ENCODE results near the gene BATF.

BATF gene

DNA sequence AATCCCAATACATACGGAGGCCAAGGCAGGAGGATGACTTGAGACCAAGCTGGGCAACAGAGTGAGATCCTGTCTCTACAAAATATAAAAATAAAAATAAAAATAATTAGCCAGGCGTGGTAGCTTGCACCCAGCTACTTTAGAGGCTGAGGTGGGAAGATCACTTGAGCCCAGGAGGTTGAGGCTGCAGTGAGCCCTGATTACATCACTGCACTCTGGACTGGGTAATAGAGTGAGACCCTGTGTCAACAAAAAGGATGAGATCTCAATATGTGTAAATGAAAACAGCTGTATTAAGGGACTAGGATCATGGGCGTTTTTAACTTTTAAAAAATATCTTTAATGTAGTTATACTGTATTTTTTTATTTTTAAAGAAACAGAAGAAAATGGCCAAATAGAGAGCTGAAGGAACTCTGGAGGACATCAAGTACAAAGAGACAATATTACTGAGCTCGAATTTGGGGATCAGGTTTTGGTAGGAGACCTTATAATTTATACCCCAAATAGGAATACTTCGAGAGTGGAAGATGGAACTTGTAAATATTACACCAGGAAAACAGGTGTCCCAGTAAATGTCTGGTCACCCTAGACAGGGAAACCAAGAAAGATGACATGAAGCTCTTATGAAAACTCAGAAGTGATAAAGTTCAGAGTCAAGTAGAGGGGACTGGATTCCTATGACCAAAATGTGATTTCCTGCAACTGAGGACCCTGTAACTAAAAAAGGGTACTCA lies 13.1 kb downstream of the BATF start:
- no peak for DNase-seq

DNA sequence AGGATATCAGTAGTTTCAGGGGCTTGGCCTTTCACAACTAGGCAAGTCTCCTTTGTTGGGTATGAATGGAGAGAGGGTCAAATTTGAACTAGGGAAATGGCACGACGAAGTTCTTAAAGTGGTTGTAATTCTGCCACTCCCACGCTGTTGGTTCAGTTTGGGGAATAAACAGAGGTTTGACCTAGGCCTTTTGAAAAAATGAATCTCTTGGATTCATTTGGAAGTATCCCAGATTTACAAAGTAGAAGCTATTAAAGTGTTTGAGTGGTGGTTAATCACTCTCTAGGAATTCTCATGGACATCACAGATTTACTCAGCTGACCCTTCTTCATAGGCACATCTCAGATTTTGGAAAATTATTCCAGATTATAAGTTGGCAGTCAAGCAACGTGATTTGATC lies 14.8 kb downstream of the BATF start:
- DNase-seq = no peak

DNA sequence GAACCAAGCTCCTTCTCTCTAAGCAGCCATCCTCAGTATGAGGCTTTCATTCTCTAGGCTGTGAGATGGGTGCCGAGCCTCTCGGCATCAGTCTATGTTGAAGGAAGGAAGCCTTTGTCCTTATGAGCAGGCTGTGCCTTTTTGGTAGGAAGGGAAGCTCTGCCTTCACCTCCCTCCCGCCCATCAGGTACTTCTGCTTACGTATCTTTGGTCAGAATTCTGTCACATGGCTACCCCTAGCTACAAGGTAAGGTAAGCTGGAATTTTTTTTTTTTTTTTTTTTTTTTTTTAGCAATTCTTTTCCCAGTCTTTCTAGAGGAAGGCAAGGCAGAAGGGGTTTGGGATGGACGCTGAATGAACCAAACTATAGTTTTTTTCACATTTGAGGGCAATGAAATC lies 16.9 kb downstream of the BATF start:
- no peak for DNase-seq

DNA sequence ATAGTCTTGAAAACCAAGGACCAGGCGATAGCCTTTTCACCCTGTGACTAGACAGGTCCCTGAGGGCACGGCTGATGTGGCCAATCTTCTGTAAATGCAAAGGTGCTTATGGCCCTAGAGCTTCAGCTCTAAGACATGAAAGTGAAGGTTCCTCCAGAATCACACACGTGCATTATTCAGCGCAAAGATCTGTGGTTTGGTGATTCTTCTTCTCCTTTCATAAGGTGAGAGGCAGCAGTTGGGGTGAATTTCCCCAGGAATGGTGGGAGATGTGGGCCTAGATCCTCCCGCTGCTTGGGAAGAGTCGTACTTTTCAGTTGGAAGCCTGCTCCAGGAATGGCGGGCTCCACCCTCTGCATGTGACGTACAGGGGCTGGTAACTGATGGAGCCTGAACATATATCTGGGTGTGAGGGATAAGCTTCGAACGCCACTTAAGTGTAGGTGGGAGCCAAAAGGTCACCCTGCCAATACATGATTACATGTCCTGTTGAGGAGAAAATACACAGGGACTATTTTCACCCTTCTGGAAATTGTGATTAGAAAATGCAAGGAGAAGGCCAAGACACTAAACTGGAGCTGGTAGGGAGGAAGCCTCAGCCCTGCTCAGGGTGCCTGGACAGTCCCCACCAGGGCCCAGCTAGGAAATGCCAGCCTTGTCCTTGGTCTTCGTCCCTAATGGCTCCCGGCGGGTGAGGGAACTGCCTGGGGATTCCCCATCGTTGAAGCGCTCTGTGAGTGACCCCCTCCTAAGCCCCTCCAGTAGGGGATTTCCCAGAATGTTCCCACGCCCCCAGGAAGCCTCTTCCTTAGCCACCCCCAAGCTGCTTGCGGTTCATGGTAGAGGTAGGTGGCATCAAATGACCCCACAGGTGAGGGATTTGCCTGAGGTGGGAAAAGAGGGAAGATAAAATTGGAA lies 17.6 kb downstream of the BATF start:
- no peak for DNase-seq

DNA sequence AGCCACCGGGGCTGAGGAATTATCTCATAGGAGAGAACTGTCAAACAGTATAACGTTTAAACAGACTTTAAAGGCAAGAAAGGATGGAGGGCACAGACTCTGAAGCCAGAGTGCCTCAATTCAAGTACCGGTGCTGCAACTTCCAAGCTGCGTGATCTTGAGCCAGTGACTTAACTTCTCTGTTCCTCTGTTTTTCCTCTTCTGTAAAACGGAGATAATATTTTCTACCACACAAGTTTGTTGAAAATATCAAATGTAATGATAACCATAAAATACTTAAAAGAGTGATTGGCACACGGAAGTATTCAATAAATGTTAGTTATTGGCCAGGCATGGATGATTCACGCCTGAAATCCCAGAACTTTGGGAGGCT lies 18.2 kb downstream of the BATF start:
- DNase-seq = no peak

DNA sequence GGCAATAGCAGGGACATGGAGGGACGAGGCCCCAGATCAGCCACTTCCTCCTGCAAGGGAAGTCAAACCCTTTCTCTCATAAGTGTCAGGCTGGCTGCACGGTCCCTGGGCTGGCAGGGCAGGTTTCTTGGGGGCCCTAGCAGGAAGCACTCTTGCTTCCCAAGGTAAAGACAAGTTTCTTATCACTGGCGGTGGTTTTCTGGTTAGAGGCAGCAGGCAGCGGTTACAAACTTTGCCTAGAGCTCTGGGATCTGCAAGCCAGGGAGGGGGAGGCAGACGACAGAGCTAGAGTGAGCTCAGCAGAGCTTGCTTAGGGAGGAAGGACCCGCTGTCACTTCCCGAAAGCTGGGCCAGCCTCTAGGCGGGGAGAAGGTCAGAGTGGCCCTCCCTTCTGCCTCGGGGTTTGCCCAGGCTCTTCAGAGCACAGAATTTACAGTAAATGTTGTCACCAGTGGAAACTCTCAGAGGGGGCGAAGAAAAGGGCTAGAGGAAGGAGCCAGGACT lies 20.4 kb downstream of the BATF start:
- no peak for DNase-seq

DNA sequence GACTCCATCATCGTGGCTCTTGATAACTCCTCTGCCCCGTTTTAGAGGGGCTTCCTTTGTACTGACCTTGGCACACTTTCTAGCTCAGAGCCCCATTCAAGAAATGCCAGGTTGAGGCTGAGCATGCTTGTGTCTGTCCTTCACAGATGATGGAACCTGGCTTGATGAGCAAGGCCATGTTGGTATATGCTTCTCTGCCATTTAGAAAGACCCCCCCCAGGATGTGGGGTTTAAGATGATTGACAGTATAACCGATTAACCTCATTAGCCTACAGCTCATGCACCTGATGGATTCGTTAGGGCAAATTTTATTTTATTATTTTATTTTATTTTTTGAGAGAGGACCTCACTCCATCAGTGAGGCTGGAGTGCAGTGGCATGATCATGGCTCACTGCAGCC lies 21.0 kb downstream of the BATF start:
- DNase-seq = no peak

DNA sequence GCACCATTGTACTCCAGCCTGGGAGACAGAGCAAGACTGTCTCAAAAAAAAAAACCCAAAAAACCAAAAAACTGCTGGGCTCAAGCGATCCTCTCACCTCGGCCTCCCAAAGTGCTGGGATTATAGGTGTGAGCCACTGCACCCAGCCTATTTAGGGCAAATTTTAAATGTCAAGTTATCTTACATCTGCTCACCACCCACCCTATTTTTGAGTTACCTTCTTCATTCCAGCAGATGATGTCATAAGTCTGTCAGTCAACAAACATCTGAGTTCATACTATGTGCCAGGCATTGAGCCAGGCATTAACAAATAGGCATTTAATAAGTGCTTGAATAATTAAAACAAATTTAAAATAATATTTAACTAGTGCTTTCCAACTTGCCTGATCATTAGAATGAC lies 21.5 kb downstream of the BATF start:
- DNase-seq = no peak

DNA sequence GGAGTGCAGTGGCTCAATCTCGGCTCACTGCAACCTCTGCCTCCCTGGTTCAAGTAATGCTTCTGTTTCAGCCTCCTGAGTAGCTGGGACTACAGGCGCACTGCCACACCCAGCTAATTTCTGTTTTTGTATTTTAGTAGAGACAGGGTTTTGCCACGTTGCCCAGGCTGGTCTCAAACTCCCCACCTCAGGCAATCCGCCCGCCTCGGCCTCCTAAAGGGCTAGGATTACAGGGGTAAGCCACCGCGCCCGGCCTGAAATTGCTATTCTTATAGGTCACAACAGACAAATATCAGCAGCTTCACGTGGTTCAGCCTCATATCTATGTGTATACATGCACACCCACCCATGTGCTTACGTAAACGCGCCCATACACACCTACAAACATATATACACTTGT lies 23.6 kb downstream of the BATF start:
- no peak for DNase-seq

DNA sequence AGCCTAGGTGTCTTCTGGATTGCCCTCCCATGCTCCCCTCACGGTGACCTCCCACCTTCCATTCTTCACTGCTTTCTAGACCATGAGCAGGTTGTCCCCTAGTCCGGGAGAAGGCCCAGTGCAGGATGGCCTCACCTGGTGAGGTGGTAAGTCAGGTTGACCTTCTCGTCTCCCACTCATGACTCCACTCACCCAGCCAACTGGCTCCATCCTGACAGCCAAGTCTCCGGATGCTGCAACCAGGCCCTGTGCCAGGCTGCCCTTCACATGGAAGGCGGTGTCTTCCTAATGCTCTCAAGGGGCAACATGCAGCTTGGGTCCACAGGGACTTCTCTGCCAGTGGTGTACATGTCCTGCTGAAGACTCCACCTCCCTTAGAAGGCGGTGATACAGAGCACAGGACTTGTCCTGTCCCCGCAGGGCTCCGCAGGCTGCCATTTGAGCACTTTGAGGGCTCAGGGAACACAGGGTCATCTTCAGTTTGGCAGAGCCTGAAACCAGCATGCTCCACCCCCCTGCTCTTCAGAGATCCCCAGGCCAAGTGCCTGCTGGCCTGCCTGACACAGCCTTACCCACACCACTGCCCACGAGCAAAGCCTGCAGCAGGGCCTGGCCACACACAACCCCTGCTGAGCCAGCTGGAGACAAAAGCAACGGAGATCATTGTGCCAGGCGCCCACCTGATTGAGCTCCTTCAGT lies 25.4 kb downstream of the BATF start:
- no peak for DNase-seq

DNA sequence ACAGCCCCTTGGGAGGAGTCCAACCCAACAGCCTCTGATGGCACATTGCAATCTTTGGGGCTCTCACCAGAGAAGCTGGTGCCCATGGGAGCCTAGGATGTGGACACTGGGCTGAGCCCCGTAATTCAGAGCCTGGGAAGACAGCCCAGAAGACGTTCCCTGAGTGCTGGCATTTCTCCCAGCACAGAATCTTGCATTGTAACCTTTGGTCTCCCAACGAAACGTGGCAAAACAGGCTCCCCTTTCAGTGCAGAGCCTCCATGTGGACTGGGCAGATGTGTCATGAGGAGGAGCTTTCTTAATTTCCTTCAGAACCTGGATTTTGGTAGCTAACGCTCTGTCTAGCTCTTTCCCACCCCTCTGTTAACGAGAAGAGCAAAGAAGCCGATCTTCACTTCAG lies 26.3 kb downstream of the BATF start:
- no peak for DNase-seq

DNA sequence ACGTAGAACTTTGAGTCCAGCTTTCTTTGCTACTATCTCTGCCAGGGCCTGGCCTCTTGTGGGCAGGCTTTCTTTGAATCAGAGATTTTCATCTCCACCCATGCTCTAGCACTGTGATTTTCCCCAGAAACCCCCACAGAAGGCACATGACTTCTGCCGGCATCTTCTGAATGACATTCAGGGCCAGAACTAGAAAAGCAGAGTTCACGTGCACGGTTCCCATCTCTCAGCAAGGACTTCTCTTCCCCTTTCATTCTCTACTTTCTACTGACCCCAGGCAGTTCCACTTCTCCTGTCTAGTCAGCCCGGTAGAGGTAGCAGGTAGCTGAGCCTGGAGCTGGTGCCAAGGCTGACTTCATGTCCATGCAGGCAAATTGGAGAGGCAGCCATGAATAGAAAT lies 26.9 kb downstream of the BATF start:
- DNase-seq = no peak

DNA sequence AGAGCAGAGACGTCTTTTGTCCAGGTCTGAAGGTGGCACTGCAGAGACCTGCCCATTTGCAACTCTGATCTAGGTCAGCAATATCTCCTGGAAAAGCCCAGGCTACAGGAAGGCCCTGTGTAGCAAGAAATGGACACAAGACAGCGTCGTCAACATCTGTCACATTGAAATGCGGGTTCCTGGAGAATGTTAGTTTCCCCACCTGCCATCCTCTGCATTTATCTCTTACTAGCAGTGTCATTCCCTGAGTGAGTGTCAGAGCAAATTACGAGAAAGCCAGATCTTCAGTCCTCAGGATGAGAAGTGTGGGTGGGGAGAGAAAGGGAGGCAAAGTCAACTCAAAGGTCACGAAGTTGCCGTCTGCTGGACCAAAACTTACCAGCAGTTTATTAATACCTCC lies 28.8 kb downstream of the BATF start:
- DNase-seq = no peak

DNA sequence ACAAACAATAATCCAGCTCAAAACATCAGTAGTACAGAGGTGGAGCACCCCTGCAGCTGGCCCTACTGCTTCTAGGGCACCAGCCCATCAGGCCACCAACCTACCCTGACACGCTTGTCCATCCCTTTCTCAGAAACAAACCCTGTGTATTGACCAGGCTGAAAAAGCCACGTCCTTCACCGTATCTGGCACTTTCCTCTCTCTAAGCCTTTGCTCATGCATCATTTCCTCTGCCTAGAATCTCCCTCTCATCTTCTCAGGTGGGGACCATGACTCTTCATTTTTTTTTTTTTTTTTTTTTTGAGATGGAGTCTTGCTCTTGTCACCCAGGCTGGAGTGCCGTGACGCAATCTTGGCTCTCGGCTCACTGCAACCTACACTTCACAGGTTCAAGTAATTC lies 30.9 kb downstream of the BATF start:
- no peak for DNase-seq

DNA sequence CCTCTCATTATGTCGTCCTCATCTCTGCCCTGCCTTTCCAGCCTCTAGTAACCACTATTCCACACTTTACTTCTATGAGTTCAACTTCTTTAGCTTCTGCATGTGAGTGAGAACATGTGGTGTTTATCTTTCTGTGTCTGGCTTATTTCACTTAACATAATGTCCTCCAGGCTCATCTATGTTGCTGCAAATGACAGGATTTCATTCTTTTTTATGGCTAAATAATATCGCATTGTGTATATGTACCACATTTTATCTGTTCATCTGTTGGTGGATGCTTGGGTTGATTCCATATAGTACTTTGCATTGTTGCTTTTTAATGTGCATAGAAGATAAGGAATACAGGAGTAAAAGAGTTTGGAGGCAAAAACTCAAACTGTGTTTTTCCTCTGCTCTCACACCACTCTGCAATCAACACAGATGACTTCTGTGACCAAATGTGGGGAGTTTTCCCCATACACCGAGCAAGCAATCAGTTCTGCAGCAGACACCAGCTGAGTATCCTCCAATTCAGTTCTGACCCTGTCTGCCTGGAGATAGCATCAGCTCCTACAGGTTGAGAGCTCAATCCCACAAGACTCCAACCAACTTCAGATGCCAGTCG lies 31.6 kb downstream of the BATF start:
- no peak for DNase-seq

DNA sequence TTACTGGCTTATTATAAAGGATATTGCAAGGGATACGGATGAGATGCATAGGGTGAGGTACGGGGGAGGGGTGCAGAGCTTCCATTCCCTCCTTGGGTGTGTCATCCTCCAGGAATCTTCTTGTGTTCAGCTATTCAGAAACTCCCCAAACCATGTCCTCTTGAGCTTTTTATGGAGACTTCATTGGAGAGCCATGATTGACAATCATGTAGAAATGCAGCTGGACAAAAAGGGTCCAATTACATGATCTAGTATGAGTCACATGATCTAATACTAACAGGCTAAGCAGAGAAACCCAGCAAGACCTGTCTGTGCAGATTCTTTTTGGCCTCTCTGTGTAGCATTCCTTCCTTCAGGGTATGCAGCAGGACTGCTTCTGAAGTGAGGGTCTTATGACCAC lies 32.2 kb downstream of the BATF start:
- peak; percentile 34 for DNase-seq

DNA sequence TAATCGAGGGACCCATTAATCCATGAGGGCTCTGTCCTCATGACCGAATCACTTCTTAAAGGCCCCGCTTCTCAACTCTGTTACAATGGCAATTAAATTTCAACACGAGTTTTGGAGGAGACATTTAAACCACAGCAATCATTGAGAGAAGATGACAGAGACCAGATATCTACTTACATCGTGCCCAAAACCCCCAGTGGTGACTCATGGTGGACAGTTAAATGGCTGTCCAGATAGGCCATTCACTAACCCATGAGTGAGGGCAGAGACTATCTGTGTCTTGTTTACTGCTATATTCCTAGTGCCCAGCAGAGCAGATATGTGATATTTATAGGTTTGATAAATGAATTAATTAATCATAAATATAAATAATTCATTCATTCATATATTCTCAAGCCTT lies 36.2 kb downstream of the BATF start:
- DNase-seq = no peak

DNA sequence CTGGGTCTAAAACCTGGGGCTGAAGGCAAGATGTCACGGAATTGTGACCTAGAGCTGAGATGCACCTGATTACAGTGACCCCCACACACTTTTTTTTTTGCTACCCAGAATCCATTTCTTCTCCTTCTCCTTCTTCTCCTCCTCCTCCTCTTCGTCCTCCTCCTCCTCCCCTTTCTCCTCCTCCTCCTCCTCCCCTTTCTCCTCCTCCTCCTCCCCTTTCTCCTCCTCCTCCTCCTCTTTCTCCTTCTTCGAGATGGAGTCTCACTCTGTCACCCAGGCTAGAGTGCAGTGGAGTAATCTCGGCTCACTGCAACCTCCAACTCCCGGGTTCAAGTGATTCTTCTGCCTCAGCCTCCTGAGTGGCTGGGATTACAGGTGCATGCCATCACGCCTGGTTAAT lies 36.8 kb downstream of the BATF start:
- DNase-seq = no peak

DNA sequence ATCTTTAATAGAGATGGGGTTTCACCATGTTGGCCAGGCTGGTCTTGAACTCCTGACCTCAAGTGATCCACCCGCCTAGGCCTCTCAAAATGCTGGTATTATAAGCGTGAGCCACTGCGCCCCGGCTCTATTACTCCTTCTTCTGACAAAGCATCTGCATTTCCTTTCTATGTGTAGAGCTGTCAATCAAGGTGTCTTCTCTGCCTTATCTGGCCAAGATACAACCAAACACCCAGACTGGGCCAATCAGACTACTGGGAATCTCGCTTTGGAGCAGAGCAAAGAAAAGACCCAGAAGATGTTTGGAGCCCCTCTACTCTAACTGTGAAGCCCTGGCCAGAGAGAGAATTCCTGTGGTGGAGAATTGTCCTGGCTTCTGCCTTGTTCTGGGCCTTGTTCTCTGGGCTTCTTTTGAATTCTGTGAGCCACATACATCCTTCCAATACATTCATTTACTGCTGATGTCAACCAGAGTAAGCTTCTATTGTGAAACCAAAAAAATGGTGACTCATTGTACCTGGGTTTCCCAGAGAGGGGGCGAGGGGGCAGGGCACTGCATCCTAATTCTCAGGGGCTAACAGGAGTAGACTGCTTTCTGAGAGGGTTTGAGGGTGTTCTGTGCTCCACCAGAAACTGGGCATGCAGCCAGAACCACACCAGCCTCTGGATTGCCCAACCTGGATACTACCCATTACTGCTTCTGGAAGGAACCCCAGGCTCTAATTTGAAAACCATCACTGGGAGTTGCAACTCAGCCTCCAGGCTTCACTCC lies 37.4 kb downstream of the BATF start:
- peak; percentile 18 for DNase-seq

DNA sequence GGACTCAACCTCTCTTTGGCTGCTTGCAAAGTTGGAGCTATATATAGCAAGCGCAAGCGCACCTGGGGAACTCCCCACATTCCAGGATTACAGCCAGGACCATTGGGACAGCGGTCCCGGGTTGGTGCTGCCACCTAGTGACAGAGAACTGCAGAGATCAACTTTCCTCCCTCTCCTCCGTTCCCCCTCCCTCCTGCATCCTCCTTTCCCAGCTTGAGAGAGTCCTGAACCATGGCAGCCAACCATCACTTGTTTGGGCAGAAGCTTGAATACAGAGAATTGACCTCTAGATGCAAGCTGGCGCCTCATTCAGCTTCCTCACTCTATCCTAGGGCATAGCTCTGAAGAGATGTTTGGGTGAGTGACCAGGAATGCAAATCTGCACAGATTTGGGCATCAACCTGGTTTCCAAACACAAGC lies 38.8 kb downstream of the BATF start:
- DNase-seq = peak; percentile 50

DNA sequence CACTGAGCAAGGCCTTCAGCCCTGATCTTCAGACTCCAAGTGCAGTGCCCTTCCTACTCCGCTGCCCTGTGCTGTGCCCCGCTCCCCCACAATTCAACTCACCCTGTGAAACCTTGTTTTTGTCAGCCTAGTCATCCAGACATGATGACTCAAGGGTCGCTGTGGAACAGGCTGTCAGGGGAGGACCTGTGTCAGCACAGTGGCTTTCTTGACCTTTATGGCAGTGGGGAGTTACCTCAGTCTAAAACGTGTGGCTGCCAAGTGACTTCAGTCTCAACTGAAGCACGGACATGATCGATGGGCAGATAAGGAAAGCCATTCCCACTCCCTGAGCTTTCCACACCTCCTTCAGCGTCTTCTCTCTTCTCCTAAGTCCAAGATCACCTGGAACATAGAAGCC lies 39.8 kb downstream of the BATF start:
- no peak for DNase-seq

DNA sequence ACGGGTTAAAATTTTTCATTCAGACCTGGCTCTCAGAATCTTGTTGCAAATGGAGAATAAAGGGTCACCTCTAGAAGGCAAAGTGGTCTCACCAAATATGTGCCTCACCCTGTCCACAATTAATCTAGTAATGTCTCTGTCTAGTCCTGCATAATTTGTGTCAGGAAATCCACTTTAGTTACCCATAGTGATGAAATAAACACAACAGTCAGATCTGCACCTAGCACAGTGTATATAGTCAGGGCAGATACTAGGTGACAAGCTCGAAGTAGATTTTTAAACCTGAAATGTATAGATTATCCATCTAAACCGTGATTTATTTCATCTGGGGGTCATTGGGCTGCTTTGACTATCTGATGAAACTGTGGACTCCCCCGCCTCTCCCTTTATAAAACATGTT lies 40.2 kb downstream of the BATF start:
- DNase-seq = no peak

All from fibroblast of skin of scalp (primary cell).